HG02884 (cell line): ENCODE data around the gene PAIP1.
"Not testable (repeated sequence)": the region's sequence is repeated elsewhere in the genome, so short reads cannot be mapped to it uniquely, and the experiment has no call there.

Experiments used
- ATAC-seq: cut with Tn5 transposase; IDR thresholded peaks from one replicate; pipeline ENCODE4 v1.9.1; 2021; ENCODE audit warnings: mild to moderate bottlenecking, moderate library complexity; ENCODE audit not compliant: unreplicated experiment

PAIP1 gene

DNA sequence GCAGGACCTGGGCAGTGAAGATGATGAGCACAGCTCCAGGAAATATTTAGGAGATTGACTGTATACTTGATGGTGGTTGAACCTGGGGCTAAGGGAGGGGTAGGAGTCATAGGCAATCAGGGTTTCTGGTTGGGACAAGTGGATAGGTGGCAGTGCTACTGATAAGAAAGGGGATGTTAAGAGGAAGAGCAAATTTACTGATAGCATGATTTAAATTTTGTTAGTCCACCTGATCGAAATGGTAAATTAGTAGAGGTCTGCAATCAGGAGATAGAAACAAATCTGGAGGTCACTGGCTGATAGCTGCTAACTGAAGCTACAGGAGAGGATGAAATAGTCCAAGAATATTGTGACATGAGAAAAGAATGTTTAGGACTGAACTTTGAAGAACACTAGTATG, 36.3 kb downstream of the PAIP1 start:
- ATAC-seq = no peak

DNA sequence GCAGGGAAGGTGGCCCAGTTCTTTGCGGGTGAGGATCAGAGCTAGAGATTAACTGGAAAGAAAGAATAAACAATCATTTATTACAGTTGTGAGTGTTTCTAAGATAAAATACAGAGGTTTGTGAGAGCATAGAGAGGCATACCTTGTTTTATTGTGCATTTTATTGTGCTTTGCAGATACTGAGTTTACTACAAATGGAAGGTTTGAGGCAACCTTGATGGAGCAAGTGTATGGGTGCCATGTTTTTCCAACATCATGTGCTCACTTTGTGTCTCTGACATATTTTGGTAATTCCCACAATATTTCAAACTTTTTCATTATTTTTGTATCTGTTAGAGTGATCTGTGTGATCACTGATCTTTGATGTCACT, 41.2 kb downstream of the PAIP1 start:
- no peak for ATAC-seq

GRCh38 chr5:43514816-43515677, 41.8 kb downstream of the PAIP1 start, which contains the start of gene C5orf34:
TSS of gene C5orf34 (minus strand) at chr5:43515148. CDS start at chr5:43509339, 5,809 bp downstream.
- peak; percentile 97 for ATAC-seq

DNA sequence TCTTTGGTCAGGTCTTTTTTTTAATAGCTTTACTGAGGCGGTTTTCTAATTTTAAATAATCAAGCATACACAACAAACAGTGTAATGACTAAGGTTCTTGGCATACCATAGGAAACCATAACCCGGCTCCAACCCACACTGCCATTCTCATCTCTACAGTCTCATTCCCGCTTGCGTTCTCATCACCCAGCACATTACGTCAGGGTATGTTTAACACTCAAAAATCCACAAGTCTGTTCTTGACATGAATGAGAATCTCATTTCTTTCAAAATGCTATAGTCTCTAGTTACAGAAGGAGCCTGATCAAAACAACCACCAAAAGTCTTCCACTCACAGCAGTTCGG, 42.4 kb downstream of the PAIP1 start:
- ATAC-seq = peak; percentile 22

GRCh38 chr5:43514025-43514424, 42.9 kb downstream of the PAIP1 start:
- ATAC-seq = no peak

- not testable (repeated sequence) for ATAC-seq
These were observed 45.8 kb downstream of the PAIP1 start for GRCh38 chr5:43511062-43511461.

- no peak for ATAC-seq
These were observed 58.3 kb downstream of the PAIP1 start for GRCh38 chr5:43498581-43498980.

DNA sequence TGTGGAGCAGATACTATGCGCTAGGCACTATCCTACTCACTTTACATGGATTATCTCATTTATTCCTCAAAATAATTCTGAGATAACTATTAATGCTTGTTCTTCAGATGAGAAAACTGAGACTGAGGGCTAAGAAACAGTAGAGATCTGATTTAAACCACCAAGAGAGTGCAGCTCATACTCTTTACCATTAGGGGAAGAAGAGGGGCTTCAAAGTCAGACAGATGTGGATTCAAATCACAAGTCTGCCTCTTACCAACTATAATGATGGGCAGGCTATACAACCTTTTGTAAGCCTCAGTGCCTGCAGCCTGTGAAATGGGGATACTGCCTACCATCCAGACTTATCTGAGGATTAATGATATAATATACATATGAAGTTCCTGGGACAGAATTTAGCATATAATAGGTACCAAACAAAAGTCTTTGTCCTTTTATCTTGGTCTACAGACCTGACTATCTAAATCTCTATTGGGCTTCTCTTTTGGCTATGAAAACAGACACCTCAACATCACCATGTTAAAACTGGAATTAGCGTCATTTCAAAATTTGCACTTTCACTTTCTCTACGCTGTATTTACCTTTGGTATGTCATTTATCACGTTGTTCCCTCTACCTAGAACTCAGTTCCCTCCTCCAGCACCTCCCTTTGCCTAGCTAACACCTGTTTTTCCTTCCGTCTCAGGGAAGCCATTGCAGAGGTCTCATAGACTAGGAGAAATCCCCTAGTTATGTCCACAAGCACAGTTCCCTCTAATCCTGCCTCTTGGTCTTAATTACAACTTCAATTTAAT, 59.4 kb downstream of the PAIP1 start:
- ATAC-seq = no peak

- no peak for ATAC-seq
These were observed 65.6 kb downstream of the PAIP1 start for GRCh38 chr5:43491326-43491725.

GRCh38 chr5:43486353-43486752, 70.5 kb downstream of the PAIP1 start:
- no peak for ATAC-seq

- ATAC-seq = no peak
These were observed 71.5 kb downstream of the PAIP1 start for GRCh38 chr5:43485406-43485805.

GRCh38 chr5:43484106-43484849, 72.6 kb downstream of the PAIP1 start:
- peak; percentile 63 for ATAC-seq

DNA sequence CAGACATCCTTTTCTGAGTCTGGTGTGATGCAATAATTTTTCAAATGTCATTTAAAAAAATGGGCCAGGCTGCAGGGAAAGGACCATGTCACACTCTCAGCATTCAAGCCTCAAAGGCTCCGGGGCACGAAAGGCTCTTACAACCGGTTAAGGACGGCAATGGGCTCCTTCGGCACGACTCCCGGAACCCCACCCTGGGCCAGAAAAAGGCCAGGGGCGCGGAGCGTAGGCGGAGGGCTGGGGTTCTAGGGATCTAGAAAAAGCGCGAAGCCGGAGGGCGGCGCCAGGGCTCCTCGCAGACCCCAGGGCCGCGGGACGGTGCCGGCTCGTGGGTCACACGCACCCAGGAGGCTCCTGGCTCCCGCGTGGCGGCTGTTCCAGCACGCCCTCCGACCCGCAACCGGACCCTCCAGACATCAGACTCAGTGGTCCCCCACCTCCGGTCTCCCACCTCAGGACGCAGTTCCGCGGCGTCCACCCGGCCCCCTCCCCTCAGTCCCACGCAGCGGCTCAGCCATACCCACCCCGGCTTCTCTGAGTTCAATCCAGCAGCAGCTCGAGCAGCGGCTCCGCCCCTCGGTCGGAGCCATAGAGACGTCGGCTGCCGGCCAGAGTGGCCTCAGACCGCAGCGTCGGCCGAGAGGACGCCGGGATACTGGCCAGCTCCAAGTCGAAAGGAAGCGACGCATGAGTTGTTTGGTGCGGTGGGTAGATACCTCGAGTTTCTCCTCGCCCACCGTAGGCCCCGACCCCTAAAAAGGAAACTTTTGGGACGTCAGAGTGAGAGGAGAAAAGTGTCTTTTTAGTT, 73.4 kb downstream of the PAIP1 start, which contains the start of gene TMEM267:
Gene TMEM267 (minus strand): TSS at position 568 of the 808 bp plus-strand sequence. CDS start 29,896 bp downstream, outside the sequence.
- ATAC-seq = peak; percentile 87

DNA sequence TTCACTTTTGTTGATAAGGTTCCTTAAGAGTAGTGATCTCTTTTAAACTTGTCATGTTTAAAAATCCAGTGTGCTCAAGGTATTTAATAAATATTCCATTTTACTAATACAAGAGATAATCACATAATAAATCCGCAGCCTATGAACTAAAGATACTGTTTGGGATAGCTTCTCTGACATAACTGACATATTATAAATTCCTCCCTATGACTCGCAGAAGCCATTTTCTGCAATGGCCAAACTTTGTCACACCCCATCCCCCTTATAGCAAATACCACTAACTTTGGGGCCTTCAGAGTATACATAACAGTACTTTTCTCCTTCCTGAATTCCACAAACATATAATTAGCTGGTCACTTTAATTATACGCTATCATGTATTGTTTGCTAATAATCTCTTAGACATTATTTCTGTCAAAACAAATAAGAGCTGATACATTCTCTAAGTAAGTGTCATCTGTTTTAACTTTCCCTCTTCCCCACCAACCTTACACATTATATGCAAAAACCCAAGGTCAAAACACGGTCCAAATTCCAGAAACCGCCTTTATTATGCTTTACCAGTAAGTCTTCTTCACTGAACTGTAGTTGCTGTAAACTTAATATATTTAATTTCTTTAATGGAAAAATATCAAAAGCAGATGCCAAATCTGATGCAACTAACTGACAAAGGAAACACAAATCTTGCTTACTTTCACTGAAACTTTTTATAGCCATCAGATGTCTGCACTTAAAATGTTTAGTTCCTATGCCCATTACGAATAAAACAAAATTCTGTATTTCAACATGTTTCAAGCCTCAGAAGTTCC, 74.2 kb downstream of the PAIP1 start:
- no peak for ATAC-seq
